GM10266 (cell line): Measurements from ENCODE around the gene MEIS3.

Experiments used
- DNase-seq: peaks from one replicate; pipeline ENCODE4 v3.0.0; 2012; ENCODE audit errors: extremely low spot score
- CTCF ChIP-seq: IDR thresholded peaks from 2 replicates; pipeline ENCODE4 v1.5.1; 2012; ENCODE audit warnings: mild to moderate bottlenecking, low read depth; ENCODE audit not compliant: control insufficient read depth, insufficient read depth; ENCODE audit errors: missing control alignments

Gene MEIS3

GRCh38 chr19:47456721-47457474, 37.6 kb upstream of the MEIS3 start:
- TF ChIP-seq CTCF, result no peak
- DNase-seq, result no peak

- no peak for TF ChIP-seq CTCF
- no peak for DNase-seq
These were observed 31.2 kb upstream of the MEIS3 start for GRCh38 chr19:47450478-47450877.

GRCh38 chr19:47448360-47448727, 29.0 kb upstream of the MEIS3 start:
- TF ChIP-seq CTCF, result no peak
- no peak for DNase-seq

GRCh38 chr19:47447470-47448359, 28.4 kb upstream of the MEIS3 start:
- no peak for TF ChIP-seq CTCF
- peak; percentile 75 for DNase-seq

DNA sequence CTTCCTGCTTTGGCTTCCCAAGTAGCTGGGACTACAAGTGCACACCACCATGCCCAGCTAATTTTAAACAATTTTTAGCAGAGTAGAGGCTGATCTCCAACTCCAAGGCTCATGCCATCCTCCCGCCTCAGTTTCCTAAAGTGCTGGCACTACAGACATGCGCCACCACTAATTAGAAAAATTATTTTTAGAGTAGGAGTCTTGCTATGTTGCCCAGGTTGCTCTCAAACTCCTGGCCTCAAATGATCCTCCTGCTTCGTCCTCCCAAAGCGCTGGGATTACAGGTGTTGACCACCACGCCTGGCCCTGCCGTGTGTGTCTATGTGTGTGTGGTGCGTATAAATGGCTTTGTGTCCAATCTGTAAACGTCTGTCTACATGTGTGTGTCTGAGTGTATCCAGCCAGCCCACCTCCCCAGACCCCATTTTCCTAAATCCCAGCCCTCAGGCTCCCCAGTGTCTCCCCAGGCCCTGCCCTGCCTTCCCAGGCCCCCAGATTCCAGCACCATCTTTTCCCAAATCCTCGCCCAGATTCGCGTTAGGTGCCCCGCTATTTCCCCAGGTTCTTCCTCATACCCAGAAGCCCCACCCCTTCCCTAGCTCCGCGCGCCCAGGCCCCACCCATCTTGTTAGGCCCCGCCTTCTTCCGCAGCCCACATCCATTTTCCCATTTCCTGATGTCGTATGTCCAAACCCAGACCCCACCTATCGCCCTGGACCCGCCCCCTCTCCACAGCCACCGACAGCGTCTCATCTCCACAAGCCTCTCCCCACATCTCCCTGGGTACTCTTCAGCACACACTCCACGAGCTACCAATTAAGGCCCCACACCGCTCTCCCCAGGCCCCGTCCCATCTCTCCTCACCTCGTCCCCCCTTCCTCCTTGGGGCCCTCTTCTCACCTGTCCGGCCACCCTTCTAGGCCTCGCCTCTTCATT, 27.5 kb upstream of the MEIS3 start:
- TF ChIP-seq CTCF, result no peak
- no peak for DNase-seq

GRCh38 chr19:47445937-47446402, 26.6 kb upstream of the MEIS3 start:
- no peak for TF ChIP-seq CTCF
- DNase-seq, result no peak
